ENCODE results near the gene ZMAT3.

DNA sequence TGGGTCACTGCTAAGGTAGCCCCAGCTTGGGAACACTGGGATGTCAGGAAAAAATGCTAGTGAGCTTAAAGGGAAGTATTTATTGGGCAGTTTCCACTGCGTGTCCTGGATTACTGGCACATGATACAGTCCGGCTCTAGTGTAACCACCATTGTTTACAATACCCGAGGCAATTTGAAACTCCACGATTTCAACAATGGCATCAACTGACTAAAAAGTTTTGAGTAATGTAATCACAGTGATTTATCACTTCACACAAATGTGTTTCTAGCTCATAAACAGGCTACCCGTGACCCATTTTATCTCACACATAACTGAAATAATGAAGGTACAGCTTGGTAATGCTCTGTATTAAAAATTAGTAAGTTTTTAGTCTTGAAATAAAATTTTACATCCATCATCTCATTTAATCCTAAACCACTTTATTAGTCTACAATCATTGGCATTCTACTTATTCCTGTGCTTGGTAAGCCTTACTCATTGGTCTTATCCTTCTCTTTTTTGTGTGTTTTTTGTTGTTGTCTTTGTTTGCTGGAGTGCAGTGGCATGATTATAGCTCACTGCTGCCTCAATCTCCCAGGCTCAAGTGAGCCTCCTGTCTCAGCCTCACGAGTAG lies 7.6 kb downstream of the ZMAT3 start:
- TF ChIP-seq, protein P1, sequence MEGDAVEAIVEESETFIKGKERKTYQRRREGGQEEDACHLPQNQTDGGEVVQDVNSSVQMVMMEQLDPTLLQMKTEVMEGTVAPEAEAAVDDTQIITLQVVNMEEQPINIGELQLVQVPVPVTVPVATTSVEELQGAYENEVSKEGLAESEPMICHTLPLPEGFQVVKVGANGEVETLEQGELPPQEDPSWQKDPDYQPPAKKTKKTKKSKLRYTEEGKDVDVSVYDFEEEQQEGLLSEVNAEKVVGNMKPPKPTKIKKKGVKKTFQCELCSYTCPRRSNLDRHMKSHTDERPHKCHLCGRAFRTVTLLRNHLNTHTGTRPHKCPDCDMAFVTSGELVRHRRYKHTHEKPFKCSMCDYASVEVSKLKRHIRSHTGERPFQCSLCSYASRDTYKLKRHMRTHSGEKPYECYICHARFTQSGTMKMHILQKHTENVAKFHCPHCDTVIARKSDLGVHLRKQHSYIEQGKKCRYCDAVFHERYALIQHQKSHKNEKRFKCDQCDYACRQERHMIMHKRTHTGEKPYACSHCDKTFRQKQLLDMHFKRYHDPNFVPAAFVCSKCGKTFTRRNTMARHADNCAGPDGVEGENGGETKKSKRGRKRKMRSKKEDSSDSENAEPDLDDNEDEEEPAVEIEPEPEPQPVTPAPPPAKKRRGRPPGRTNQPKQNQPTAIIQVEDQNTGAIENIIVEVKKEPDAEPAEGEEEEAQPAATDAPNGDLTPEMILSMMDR (IDR thresholded peaks at IDR 0.05): no peak
- no peak for TF ChIP-seq POLR2A (IDR thresholded peaks at IDR 0.05)

Data from Peyer's patch (tissue), 4 donors.